Stimulated activated CD8-positive, alpha-beta memory T cell treated with anti-CD3 and anti-CD28 coated beads, Interleukin-4, amount 100 ng/mL, for 48 hours (primary cell): ENCODE data around the gene RBM20.

Experiments used
- DNase-seq: peaks from one replicate; pipeline ENCODE4 v3.0.0-alpha.2; 2020

RBM20 gene

DNA sequence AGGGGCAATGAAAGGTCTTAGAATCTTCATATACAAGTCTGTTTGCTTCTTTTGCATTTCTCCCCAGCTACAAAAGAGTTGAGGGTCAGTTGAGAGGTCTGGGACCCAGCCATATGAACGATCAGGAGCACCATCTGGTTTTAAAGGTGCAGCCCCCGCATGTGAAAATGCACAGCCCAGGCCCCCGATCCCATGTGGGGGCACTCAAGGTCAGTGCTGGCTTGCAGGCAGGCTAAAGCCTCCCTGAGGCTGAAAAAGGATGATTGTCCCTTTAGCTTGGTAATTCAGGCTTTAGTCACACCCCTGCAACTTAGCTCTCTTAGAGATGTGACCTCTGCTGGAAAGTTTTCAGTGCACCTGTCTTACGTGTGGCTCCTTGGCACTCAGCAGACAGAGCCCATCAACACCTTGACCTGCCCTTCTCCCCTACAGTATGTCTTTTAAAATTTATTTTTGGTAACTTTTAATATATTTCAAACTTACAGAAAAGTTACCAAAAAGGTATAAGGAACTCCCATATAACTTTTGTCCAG is 147.5 kb downstream of the RBM20 start:
- DNase-seq, result no peak

DNA sequence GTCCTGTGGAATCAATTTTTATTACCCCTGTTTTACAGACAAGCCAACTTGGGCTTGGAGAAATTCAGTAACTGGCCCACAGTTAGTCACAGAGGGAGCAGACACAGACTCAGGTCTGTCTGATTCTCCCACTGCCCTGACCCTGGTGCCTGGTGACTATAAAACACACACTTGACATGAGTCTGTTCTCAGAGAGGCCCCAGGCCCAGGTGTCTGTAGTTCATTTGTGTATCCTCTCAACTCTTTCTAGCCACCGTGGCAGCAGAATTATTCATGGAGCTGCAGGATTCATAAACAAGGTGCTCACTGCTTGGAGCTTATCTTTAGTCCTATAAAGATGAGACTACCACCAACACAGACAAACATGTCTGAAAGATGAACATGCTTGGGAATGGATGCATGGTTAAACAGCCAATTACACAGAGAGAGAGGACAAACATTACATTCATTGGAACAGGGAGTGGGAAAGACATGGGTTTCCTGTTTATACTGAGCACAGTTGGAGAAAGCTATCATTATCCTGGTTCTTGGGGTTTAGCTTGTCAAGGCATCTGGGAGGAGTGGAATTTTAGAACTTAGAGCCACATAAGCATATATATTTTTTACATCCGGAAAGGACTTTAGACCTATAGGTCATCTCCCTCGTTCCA is 148.5 kb downstream of the RBM20 start:
- no peak for DNase-seq

DNA sequence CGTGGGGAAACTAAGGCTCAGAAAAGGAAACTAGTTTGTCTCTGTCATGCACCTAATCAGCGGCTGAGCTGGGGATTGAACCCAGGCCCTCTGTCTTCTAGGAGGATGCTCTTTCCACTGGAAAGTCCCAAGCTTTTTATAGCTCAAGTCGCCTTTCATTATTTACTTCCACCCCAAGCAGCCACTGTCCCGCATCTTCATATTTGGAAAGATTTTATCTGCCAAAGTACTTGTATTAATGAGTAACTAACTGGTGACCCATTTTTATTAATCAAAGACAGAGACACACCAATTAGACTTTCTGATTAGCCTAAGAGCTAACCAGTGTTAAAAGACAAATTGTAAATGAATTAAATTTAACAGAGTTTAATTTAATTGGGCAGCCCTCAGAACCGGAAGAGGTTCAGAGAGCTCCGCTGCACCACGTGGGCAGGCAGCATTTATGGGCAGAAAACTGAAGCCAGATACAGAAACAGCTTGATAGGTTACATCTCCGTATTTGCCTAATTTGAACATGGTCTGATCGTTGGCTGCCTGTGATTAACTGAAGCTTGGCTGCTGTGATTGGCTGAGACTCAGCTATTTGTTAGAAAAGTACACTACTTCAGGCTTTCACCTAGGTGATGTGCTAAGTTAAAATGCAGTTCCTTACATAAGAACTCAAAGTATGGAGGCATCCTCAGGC is 149.1 kb downstream of the RBM20 start:
- DNase-seq, result no peak

DNA sequence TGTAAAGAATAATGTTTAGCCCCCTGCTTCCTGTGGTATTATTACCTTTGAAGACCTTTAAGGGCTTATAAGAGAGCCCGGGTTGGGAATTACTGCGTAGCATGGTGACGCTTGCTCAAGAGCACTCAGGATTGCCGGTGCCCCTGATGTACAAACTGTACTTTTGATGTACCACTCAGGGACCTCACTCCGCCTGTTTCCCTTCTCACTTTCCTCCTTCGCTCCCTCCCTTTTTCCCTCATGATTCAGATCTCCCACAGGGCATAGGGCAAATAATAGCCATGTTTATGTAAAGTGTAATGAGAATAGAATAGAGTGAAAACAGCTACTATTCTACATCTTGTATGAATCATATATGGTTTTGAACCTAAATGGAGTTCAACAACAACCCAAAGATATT is 149.8 kb downstream of the RBM20 start:
- no peak for DNase-seq

DNA sequence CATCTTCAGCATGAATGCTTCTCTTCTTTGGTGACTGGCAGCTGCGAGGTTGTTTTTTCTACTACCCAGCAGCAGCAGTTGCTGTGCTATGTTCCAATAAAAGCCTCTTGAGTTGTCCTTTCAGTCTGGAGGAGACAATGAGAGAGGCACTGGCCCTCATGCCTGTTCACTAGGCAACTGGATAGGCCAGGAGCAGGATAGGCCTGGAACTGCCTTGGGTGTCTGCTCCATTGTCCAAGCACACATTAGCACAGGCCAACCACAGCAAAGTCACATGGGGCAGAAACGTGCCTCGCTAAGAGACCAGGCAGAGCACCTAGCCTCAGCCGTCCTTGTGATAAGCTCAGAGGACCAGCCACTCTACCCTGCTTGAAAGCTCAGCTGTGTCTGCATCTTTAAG is 150.7 kb downstream of the RBM20 start:
- DNase-seq, result no peak

DNA sequence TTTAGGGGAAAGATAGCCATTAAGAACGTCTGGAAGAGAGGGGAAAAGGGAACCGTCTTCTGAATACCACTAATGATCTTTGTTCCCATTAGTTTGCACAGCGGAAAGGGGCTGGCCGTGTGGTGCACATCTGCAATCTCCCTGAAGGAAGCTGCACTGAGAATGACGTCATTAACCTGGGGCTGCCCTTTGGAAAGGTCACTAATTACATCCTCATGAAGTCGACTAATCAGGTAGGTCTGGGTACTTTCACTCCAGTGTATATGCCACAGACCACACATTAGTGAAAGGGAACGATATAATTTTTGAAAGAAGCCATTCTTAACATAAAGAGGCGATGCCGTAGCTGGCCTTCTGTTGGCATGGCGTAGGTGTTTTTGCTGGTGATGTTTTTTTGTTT is 153.3 kb downstream of the RBM20 start:
- no peak for DNase-seq

DNA sequence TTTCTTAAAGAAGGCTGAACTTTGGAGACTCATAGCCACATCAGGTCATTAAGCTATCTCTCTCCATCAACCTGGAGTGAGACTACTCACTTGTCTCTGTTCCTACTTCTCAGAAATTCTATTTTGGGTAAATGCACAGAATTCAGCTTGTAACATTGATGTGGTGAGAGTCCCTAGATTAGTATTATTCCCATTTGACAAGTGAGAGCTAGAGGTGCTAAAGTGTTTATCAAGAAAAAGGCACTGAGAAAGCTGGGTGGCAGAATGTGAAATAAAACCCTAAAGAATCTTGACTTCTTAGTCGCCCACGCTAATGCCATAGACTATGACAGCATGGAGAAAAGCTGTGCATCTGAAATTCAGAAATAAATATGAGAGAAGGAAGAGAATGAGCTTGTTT is 154.2 kb downstream of the RBM20 start:
- no peak for DNase-seq

DNA sequence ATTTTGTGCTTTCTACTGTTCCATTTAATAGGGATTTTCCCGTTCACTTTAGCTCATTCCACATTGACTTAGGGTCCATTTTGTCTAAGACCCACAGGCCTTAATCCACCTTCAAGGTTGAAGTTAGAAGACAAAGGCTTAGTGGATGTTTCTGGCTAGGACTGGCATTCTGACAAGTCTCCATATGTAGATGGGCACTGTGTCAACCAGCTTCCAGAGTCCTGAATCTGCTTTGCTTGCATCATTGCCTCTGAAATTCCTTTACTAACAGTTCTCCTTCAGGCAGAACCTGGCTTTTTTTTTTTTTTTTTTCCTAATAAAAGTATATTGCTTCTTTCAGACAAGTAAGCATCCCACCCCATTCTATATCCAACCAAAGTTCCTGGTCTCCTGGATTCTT is 158.0 kb downstream of the RBM20 start:
- DNase-seq, result no peak

DNA sequence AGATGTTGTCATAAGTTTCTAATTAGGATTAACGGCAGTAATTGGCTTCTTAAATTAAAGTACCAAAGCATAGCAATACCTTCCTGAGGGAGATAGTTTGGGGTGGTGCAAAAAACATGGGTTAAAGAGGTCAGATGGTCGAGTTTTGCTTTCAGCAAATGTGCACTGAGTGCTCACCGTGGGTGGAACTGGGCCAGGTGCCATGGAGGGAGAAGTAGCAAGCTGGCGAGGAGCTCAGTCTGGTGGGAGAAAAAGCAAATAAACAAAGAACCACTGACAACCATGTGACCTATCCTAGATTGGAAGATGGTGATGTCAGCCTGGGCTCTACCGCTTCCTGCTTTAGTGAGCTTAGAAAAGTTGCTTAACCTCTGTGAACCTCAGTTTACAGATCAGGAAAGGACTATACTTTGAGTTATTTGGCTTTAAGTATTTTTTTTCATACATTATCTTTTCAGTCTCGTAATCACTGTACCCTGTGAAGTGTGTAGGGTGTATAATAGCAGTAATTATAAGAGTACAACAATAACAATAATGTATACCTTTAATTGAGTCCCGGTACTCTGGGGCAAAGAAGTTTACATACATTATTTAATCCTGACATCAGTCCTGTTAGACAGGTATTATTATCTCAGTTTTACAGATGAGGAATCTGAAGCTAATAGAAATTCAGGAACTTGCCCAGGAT is 158.6 kb downstream of the RBM20 start:
- peak; percentile 45 for DNase-seq

DNA sequence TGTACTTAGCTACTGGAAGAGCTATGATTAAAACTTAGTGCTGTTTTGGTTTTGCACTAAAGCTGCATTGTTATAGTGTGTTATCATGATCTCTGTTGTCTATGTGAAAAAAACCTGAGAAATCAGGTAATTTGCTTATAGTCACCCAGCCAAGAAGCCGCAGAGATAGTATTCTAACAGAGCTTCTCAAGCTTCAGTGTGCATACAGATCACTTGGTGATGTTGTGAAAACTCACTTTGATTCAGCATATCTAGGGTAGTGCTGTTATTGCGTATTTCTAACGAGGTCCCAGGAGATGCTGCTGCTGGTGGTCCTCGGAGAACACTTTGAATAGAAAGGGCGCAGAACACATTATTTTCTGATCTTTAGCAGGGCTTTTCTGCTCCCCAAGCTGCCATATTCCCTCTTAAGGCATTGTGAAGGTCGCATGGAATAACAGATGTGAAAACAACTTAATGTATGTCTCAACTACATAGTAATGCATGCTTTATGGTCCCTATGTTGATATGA is 159.2 kb downstream of the RBM20 start:
- no peak for DNase-seq

DNA sequence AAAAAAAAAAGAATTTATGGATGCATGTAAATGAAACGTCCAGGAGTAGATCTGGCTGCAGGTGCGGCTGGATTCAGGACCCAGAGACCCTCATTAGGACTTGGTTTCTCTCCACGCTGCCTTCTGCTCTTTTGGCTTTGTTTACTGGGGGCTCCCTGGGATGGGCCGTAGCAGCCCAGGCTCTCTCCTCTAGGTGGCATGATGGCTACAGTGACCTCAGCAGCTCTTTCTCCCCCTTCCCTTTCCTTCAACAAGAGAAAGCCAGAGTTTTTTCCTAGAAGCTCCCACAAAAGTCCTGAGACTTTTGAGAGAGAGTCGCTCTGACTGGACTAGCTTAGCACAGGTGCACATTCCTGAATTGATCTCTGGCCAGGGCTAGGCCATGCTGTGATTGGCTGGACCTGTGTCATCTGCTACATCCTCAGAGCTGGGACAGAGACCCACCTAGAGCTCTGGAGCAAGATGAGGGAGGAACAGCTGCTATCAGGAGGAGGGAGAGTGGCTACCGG is 159.7 kb downstream of the RBM20 start:
- peak; percentile 48 for DNase-seq

DNA sequence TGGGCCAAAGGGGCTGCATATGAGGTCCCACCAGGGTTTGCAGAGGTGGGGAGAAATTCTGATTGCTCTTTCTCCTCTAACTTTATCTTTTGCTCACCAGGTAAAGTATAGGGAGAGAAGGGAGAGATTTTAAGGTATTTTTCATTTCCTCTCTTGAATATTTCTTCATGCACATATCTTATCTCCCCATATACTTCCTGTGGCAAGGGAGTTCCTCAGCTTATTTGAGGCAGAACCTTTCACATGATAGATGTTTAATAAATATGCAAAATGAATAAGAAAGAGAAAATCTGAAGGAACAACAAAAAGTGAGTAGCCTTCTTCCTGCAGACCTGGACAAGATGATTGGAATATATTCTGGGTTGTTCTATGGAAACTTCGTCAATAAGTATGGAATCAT is 160.2 kb downstream of the RBM20 start:
- no peak for DNase-seq

DNA sequence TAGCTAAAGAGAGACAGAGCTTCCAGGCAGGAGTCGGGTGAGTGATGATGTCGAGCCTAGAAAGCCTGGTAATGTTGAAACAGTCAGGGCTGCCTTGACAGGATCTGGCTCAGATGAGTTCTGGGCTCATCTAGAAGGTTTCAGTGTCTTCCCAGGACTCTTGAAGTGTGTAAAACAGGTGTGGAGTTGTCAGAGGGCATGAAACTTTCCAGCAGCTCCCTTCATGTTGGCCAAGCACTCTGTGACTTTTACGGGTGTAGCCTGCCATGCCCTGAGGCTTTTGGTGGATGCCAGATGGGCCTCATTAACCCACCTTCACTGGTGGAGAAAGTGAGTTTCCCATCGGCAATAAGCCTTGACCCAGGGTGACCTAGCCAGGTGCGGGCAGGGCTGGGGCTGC is 161.2 kb downstream of the RBM20 start:
- DNase-seq, result no peak

DNA sequence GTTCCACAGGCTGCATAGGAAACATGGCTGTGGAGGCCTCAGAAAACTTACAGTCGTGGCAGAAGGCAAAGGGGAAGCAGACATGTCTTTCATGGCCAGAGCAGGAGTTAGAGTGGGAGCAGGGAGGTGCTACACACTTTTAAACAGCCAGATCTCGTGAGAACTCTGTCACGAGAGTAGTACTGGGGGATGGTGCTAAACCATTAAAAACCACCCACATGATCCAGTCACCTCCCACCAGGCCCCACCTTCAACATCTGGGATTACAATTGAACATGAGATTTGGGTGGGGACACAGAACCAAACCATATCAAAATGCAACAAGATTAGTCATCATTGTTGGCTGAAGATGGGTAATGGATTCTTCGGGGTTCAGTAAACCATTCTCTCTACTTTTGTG is 162.2 kb downstream of the RBM20 start:
- DNase-seq, result no peak

DNA sequence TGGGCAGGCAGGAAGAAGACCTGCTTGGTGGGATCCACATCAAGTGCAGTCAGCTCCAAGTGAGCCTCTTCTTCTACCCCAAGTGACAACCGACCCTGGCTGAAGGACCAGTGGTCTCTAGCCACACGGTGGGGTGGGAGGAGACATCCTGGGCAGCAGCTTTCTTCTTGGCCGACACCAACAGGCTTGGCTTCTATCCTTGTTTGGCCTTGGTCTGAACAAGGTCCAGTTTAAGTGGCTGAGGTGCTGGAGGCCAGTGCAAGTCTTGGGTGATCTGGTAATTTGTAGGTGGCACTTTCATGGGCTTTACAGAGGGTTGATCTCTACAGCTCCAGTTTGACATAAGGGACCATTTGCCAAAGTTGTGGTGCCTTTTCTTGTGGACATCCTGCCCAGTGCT is 164.0 kb downstream of the RBM20 start:
- DNase-seq, result no peak

DNA sequence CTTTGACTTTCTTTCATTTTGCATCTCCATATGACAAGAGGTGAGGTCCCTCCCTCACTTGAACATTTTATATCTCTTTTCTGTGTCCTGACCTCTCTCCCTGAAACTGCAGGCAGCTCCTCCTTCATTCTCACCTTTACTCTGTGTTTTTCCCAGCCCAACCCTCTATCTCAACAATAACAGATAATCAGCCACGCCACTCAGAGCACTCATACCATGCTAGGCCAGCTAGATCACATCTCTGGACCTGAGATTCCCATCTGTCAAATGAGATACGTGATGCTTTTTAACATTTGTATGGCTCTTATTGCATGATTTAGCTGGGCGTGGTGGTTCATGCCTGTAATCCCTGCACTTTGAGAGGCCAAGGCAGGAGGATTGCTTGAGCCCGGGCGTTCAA is 164.5 kb downstream of the RBM20 start:
- DNase-seq, result no peak

DNA sequence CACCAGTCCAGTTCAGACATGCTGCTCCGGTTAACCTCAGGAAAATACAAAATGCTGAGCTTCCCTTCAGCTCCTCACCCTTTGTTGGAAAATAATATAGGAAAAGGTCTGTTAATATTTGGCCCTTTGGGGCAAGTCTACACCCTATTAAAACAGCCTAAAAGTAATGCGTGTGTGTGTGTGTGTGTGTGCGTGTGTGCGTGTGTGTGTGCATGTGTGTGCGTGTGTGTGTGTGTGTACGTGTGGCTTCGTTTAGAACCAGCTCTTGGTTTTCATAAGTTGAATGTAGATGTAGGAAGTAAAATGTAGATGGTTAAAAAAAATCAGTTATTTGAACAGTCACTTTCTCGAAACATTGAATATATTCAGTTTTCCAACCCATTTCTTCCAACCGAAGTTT is 166.5 kb downstream of the RBM20 start:
- DNase-seq, result no peak

DNA sequence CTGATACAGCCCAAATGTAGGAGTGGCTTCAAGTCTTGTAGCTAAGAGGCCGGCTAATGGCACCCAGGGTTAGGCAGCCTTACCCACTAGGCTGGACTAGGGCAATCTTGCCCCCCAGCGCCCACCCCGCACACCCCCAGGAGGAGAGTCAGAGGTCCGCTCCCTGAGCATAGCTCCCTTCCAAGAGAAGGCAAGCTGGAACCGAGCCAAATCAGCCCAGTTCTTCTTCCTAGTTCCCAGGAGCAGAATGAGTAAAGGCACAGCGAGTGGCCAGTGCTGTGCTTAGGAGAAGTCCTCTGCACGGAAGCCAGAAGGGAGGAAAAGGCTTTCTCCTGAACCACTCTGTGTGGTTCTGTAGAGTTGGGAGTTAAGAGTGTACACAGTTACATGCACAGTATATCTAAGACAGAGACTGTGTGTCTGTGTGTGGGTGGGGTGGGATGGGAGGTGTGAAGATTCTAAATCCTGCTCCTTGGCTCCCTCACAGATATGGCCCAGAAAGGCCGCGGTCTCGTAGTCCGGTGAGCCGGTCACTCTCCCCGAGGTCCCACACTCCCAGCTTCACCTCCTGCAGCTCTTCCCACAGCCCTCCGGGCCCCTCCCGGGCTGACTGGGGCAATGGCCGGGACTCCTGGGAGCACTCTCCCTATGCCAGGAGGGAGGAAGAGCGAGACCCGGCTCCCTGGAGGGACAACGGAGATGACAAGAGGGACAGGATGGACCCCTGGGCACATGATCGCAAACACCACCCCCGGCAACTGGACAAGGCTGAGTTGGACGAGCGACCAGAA is 167.8 kb downstream of the RBM20 start:
- no peak for DNase-seq

DNA sequence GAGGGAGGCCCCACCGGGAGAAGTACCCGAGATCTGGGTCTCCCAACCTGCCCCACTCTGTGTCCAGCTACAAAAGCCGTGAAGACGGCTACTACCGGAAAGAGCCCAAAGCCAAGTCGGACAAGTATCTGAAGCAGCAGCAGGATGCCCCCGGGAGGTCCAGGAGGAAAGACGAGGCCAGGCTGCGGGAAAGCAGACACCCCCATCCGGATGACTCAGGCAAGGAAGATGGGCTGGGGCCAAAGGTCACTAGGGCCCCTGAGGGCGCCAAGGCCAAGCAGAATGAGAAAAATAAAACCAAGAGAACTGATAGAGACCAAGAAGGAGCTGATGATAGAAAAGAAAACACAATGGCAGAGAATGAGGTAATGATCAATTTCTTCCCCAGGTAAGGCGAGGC is 168.4 kb downstream of the RBM20 start:
- DNase-seq, result no peak

DNA sequence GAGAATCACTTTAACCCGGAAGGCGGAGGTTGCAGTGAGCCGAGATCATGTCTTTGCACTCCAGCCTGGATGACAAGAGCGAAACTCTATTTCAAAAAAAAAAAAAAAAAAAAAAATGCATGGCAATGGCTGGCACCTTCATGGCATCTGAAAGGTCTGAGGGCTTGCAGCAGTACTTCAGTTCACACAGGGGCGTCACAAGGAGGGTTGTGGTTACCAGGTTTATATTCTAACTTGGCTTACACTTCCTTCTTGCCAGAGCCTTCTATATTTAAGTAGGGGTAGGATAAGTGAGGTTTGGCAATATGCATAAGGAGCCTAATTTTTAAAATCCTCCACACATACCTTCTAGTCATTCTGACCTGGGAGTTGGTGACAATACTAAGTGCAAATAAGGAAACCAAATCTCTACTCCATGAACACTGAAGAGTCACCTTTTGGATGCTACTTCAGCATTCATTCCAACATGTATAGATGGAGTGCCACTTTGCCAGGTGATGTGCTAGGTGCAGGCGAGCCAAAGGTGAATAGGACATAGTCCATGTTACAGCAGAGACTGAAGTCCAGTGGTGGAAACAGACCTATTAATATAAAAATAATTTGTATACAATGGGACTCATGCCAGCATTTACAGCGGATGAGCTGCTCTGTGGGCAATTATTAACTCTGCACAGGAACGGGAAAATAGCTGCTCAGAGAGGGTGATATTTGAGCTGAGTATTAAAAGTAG is 169.8 kb downstream of the RBM20 start:
- DNase-seq, result no peak

DNA sequence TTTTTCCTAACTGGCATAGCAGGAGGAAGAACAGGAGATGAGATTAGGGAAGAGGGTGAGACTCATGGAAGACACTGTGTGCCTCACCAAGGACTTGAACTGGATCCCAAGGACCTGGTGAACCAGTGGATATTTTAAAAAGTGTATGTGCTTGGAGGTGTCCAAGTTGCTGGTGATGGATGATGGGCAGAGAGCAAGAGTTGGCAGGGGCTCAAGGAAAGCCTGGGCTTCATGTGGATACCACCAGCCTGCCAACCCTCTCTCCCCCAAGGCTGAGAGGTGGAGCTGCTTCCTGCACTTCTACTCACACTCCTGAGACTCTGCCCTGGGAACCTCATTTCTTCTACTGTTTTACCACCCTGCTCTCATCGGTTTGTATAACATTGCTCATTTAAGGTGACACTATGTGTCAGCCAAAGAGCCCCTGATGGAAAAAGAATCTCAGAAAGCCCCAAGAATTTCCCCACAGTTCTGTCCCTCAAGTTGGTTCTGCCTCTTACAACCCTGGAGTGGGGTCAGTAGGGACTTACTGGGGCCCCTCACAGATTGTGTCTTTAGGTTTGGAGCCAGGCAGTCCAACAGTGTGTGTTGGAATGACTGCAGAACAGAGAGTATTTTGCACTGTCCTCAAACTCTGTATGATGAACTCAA is 171.3 kb downstream of the RBM20 start:
- DNase-seq, result peak; percentile 31

DNA sequence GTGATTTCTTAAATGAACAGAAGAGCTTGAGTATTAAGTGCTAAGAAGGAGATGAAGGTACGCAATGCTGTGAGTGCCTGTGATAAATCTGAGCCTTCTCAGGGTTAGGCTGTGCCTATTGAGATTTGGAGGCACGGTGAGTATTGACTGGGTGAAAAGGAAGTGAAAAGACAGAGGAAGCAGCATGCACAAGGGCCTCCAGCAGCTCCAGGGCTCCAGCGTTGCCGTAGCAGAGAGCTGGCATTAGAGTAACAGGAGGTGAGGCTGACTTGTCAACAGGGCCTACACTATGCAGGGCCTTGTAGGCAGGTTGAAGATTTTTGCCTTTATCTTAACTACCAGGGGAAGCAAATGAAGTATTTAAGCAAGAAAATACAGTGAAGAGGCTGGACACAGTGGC is 173.5 kb downstream of the RBM20 start:
- DNase-seq, result no peak
